ENCODE results near the gene NEK7.

Gene NEK7

DNA sequence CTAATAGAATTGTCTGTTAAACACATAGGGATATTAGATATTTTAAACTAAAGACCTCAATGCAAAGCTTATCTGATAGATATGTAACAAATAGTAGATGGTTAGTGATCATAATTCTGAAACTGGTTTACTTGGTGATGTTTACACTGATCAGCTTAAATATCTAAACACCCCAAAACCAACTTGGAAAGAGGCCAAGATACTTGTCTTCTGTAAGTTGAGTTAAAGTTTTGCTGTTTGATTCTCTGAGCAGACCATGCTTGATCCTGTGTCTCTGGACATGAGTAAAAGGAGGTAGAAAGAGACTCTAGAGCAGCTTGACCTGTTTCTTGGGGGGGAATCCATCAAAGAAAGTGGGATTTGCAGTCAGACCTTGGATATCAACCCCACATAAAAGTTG lies 107.5 kb downstream of the NEK7 start:
- DNase-seq = no peak

- no peak for DNase-seq
Observed at GRCh38 chr1:198265073-198265661, 108.4 kb downstream of the NEK7 start.

DNA sequence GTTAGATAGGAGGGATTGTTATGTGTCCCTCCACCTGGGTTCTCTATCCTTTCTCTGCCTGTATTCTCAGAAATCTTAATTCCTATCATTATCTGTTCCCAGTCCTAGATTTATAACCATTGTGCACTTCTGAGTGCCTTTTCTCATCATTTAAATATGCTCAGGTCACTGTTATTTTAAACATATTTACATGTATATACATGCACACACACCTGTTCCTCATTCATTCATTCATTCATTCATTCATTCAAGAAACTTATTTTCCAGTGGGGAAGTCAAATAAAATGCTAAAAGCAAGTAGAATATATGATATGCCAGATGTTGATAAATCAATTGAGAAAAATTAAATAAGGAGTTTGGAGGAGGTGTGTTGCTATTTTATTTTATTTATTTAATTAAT lies 110.3 kb downstream of the NEK7 start:
- DNase-seq = no peak

DNA sequence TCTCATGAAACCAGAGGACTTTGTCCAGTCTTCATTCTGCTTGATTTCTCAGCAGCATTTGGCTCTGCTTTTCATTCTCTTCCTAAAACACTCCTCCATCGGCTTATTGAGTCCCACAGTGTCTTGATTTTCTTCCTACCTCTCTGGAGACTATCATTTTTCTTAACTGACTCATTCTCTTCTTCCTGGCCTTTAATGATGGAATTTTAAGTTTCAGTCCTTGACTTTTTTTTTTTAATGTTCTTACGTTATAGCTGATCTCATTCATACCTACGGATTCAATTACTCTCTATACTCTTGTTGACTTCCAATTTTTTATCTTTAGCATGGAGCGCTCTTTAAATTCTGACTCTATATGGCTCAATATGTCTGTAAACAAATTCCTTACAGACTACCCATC lies 111.1 kb downstream of the NEK7 start:
- no peak for DNase-seq

GRCh38 chr1:198268784-198269645 lies 112.2 kb downstream of the NEK7 start:
- no peak for DNase-seq

DNA sequence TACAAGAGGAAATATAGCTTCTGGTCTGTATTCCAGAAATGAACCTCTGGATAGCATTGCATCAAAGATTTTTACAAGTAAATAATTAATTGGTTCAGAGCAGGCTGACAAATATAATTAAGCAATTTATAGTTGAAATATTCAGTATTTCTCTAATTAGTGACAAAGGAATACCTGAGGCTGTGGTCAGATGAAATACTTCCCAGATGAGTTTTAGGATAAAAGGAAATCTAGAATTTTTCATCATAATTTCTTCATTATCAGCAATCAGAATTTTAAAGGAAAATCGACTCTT lies 112.8 kb downstream of the NEK7 start:
- no peak for DNase-seq

- DNase-seq = no peak
Observed at GRCh38 chr1:198270273-198270828, 113.6 kb downstream of the NEK7 start.

- no peak for DNase-seq
Observed at GRCh38 chr1:198271467-198271866, 114.7 kb downstream of the NEK7 start.

GRCh38 chr1:198272492-198272891 lies 115.7 kb downstream of the NEK7 start:
- no peak for DNase-seq

- no peak for DNase-seq
Observed at GRCh38 chr1:198273748-198274295, 117.0 kb downstream of the NEK7 start.

- no peak for DNase-seq
Observed at GRCh38 chr1:198275597-198275996, 118.8 kb downstream of the NEK7 start.

- no peak for DNase-seq
Observed at GRCh38 chr1:198276241-198276640, 119.4 kb downstream of the NEK7 start.

DNA sequence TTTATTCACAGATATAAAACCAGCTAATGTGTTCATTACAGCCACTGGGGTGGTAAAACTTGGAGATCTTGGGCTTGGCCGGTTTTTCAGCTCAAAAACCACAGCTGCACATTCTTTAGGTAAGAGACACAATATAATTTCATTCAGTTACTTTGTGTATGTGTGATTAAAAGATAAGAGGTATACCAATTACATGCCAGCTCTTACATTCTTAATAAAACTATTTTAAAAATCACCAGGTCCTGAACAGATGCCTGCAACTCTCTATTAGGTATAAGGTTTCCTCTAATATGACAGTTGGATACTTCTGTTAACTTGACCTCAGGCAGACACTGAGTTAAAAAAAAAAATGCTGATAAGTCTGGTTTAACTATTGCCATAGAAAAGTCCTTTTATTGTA lies 122.1 kb downstream of the NEK7 start:
- DNase-seq = no peak

DNA sequence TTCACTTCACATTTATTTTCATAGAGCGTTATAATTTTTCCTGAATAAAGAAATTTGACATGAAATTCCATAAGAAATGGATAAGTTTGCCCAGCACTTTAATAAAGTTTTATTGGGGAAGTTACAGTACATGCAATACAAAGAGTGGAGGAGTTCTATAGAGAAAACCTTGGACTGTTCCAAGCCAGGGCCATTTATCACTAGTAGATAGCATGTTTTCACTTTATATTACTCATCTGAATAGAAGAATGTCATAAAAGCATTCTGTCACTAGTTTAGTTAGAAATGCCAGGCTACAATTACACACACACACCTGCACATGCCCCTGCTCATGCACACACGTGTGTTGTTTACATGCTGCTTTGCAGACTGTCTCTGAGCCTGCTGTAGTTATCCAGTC lies 123.3 kb downstream of the NEK7 start:
- no peak for DNase-seq

- DNase-seq = no peak
Observed at GRCh38 chr1:198281911-198282310, 125.1 kb downstream of the NEK7 start.

DNA sequence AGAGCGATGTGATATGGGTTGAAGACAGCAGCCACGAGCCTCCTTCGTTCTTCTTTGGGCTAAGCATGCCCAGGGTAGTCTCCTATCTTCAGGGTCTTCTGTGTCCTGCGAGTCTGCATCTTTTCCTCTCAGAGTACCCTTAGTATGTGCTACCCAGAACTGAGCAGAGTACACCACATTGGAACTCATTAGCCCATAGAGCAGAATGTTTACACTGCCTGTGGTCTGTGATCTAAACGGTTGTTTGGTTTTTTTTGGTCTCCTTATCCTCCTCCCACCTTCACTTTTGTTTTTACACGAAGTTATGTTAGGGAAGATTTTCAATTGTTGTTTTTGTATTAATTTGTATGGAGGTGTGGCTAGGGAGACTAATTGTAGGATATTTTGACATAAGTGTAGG lies 126.4 kb downstream of the NEK7 start:
- DNase-seq = no peak

DNA sequence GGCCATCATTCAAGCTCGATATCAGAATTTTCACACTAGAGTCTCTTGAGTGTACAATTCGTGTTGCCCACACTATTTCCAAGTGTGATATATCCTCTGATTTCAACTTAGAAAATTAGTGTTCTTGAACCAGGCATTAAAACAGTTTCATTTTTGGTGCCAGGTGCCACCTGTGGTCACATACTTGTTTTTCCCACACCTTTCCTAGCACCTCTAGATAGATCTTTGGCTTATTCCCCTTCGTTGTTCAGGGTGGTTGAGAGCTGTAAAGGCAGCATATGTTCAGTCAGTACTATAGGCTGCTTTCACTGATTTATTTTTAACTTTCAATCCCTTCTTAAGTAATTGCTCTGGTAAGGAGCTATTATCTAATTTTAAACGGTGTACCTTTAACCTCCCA lies 131.1 kb downstream of the NEK7 start:
- no peak for DNase-seq

GRCh38 chr1:198290089-198290683 lies 133.4 kb downstream of the NEK7 start:
- DNase-seq = no peak

DNA sequence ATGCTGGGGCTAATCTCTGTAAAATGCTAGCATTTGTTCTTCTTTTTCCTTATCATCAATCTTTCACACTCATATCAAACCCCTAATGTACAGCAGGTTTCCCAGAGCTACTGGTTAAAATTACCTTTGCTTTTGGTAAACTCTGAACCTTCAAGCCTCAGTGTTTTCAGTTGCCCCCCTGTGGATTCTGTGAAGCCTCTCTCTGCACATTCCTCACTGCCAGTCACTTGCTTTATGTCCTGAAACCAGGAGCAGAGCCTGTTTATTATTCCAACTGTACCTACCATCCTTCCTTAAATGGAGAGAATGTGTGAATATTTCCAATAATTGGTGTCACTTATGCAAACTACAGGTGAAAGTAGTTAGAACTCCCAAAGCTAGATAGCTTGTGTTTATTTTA lies 134.2 kb downstream of the NEK7 start:
- DNase-seq = no peak

- DNase-seq = no peak
Observed at GRCh38 chr1:198291924-198292323, 135.1 kb downstream of the NEK7 start.

GRCh38 chr1:198295225-198295624 lies 138.4 kb downstream of the NEK7 start:
- DNase-seq = no peak

- DNase-seq = no peak
Observed at GRCh38 chr1:198295971-198296370, 139.2 kb downstream of the NEK7 start.

DNA sequence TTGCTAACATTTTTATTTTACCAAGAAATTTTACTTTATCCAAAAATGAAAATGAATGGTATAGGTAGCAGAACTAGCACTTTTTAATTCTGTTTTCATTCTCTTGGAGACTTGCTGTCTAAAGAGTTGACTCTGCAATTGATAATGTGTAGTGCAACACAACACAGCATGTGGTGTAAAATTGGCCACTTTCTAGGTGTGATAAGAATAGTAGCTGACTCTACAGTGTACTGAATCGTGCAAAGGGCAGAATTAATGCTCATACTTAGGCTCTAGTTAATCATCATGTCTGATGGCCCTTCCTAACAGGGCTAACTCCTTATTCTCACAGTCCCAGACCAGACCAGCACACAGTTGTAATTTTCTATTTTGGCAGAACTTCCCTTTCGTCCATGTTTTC lies 140.5 kb downstream of the NEK7 start:
- DNase-seq = no peak

DNA sequence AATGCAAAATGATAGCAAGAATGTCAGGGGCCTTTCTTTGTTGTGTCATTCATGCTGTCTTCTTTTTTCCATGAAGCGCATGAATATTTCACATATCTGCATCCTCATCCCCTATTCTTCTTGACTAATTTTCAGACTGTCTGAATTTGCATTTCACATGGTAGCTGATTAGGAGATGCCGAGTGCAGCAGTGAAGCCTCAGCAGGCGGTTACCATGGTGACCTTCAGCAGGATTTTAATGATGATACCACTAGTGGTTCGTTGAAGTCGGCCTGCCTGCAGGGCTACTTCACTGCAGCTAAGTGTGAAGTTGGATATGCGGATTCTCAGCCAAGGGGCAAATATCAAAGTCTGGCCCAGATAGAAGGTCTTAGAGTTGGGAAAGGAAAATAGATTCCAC lies 141.8 kb downstream of the NEK7 start:
- DNase-seq = no peak

Measured in NCI-H2029 treated with DMSO at 0.1 percent for 48 hours (cell line).